HL-60/S4 (cell line): ENCODE data around the gene ATP10A.
"Not testable (repeated sequence)": the region's sequence is repeated elsewhere in the genome, so short reads cannot be mapped to it uniquely, and the experiment has no call there.

ENCODE experiments used
- in situ Hi-C: fragments of 300-500 bp; cut with MboI; formaldehyde crosslinking; loops from 2 replicates; pipeline ENCODE4 v1.14.3; 2022; ENCODE audit warnings: low sequenced_read_pairs

Gene ATP10A

GRCh38 chr15:25776071-25776746 is 86.9 kb downstream of the ATP10A start:
- in situ Hi-C loops = no loop called here

- in situ Hi-C loops = no loop called here
These were observed 87.7 kb downstream of the ATP10A start for GRCh38 chr15:25775317-25775912.

GRCh38 chr15:25774871-25775270 is 88.3 kb downstream of the ATP10A start:
- in situ Hi-C loops = no loop called here

GRCh38 chr15:25773248-25773647 is 89.9 kb downstream of the ATP10A start:
- in situ Hi-C loops = no loop called here

GRCh38 chr15:25772500-25772899 is 90.6 kb downstream of the ATP10A start:
- in situ Hi-C loops = no loop called here

- in situ Hi-C loops = not testable (repeated sequence)
These were observed 91.4 kb downstream of the ATP10A start for GRCh38 chr15:25771736-25772135.

GRCh38 chr15:25771338-25771706 is 91.8 kb downstream of the ATP10A start:
- in situ Hi-C loops = no loop called here

GRCh38 chr15:25770618-25771337 is 92.3 kb downstream of the ATP10A start:
- in situ Hi-C loops = no loop called here

GRCh38 chr15:25770031-25770430 is 93.1 kb downstream of the ATP10A start:
- in situ Hi-C loops = no loop called here

- in situ Hi-C loops = no loop called here
These were observed 94.9 kb downstream of the ATP10A start for GRCh38 chr15:25768271-25768670.

- in situ Hi-C loops = no loop called here
These were observed 95.6 kb downstream of the ATP10A start for GRCh38 chr15:25767356-25768151.

GRCh38 chr15:25766417-25766816 is 96.7 kb downstream of the ATP10A start:
- in situ Hi-C loops = no loop called here

- in situ Hi-C loops = no loop called here
These were observed 98.0 kb downstream of the ATP10A start for GRCh38 chr15:25764980-25765735.

GRCh38 chr15:25763954-25764353 is 99.2 kb downstream of the ATP10A start:
- in situ Hi-C loops = no loop called here

GRCh38 chr15:25763331-25763751 is 99.8 kb downstream of the ATP10A start:
- in situ Hi-C loops = no loop called here

- in situ Hi-C loops = no loop called here
These were observed 101.0 kb downstream of the ATP10A start for GRCh38 chr15:25761971-25762662.

GRCh38 chr15:25759421-25759820 is 103.7 kb downstream of the ATP10A start:
- in situ Hi-C loops = no loop called here

GRCh38 chr15:25758612-25759011 is 104.5 kb downstream of the ATP10A start:
- in situ Hi-C loops = not testable (repeated sequence)

- in situ Hi-C loops = no loop called here
These were observed 119.4 kb downstream of the ATP10A start for GRCh38 chr15:25743548-25744275.
